ENCODE data around the gene GPSM3.

GPSM3 gene

DNA sequence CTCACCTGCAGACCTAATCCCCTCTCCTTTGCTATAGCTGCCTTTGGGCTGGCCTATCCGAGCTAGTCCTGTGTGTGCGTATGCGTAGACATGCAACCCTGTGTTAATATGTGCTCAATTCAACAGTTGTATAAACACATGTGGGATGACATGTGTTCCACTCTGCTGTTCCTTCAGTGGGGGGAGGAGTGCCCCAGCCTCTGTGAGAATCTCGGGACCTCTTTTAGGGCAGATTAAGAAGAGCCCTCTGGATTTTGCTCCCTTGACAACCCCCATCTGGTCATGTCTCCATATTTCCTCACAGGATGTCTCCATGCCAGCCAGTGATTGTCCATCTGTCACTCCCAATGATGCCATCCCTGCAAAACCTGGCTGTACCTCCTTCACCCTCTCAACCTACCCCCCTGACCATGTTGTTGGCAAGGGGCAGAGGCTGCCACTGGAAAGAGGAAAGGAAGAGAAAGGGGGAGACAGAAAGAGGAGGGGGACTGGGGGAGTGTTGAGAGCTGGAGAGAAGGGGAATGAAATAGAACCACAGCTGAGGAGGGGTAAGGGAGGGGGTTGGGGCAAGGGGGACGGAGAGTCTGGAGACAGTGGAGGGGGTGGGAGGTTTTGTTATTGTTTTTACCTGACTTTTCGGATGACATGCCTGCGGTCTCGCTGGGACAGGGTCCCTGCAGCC, 41.1 kb downstream of the GPSM3 start:
- no peak overlapping the region for H2BK5ac ChIP-seq (ENCODE audit: low read length)
- DNase-seq, result no peak

DNA sequence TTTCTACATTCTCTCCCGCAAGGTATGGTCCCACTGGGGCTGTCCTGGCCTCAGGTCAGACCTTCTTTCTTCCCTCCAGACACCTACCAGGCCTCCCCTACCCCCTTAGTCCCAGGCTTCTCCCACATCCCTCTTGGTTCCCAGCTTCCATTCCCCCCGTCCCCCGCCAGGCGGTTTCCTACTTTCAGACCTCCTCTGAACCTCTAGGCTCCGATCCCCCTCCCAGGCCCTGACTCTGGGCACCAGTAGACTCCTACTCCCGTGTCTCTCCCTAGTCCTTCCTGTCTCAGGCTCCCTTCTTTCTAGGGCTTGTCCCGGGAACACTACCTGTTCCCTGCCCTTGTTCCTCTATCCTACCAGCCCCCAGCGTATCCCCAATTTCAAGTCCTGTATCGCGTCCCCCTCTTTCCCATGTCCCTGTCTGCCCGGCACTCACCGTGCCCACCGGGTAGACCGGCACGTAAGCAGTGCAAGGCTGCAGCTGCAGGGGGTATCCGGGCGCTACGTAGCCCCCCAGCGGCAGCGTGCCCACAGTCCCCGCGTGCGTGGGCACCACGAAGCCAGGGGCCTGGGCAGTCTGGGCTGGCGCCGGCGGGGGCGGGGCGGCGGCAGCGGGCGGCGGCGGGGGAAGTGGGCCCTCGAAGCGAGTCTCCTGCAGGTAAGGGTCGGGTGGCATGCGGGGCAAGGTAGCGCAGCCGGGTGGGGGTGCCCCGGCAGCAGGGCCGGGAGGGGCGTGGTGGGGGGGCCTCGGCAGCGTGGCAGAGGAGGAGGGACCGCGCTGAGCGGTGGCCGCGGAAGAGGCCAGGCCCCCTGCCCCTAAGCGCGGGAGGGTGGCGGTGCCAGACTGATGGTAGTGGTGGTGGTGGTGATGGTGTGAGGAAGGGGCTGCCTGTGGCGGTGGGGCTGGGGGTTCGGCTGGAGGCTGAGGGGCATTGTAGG, 42.2 kb downstream of the GPSM3 start:
- Histone ChIP-seq H2AK5ac (ENCODE audit: low read length) (no peak overlapping the region), H3K9ac (ENCODE audit: low read length) (peak overlapping the region; percentile 74), H4K5ac (ENCODE audit: low read length) (no peak overlapping the region), H3K4me2 (ENCODE audit: low read length) (peak overlapping the region; percentile 82), H3K4ac (ENCODE audit: low read depth, low read length) (no peak overlapping the region), H4K8ac (ENCODE audit: low read depth, low read length) (no peak overlapping the region), H3K23ac (ENCODE audit: low read length) (no peak overlapping the region), H2BK5ac (ENCODE audit: low read length) (peak overlapping the region; percentile 6), H3K79me1 (ENCODE audit: low read length) (peaks cover 6% of the 10 kb centered on the region), H3K4me3 (ENCODE audit: low read length) (peak overlapping the region; percentile 19), H3K4me1 (ENCODE audit: control insufficient read depth, low read depth, low read length) (peaks cover 24% of the 10 kb centered on the region), H3K56ac (ENCODE audit: low read length) (peak overlapping the region; percentile 86), H2BK15ac (replicated peaks; ENCODE audit: low read depth) (no peak overlapping the region), H3K27me3 (ENCODE audit: insufficient read depth, low read length, poor library complexity) (no peaks in the 10 kb centered on the region), H3K18ac (ENCODE audit: low read length) (peak overlapping the region; percentile 19), H3K36me3 (ENCODE audit: control insufficient read depth, insufficient read depth, low read length) (no peaks in the 10 kb centered on the region), H3K27ac (ENCODE audit: low read depth, low read length) (no peak overlapping the region), H2BK120ac (ENCODE audit: low read depth, low read length) (no peak overlapping the region), H3K79me2 (ENCODE audit: control insufficient read depth, insufficient read depth, low read length) (no peaks in the 10 kb centered on the region)
- peak; percentile 71 for DNase-seq
- no CpG with 5 or more reads among the region's 55 CpGs for WGBS (ENCODE audit: extremely low coverage, insufficient coverage, low lambda C conversion rate)

More for the DNA sequence above, 41.1 kb downstream of the GPSM3 start:
- Histone ChIP-seq H3K9ac (ENCODE audit: low read length) (no peak overlapping the region), H3K4me3 (ENCODE audit: low read length) (no peak overlapping the region), H3K4ac (ENCODE audit: low read depth, low read length) (no peak overlapping the region), H3K18ac (ENCODE audit: low read length) (no peak overlapping the region), H3K27ac (ENCODE audit: low read depth, low read length) (no peak overlapping the region), H2BK15ac (replicated peaks; ENCODE audit: low read depth) (no peak overlapping the region), H3K36me3 (ENCODE audit: control insufficient read depth, insufficient read depth, low read length) (no peaks in the 10 kb centered on the region), H3K4me2 (ENCODE audit: low read length) (no peak overlapping the region), H2AK5ac (ENCODE audit: low read length) (no peak overlapping the region), H3K27me3 (ENCODE audit: insufficient read depth, low read length, poor library complexity) (no peaks in the 10 kb centered on the region), H4K5ac (ENCODE audit: low read length) (no peak overlapping the region), H2BK120ac (ENCODE audit: low read depth, low read length) (no peak overlapping the region), H3K4me1 (ENCODE audit: control insufficient read depth, low read depth, low read length) (peaks cover 19% of the 10 kb centered on the region), H4K8ac (ENCODE audit: low read depth, low read length) (no peak overlapping the region), H3K79me1 (ENCODE audit: low read length) (peaks cover 8% of the 10 kb centered on the region), H3K79me2 (ENCODE audit: control insufficient read depth, insufficient read depth, low read length) (no peaks in the 10 kb centered on the region), H3K56ac (ENCODE audit: low read length) (peak overlapping the region; percentile 11), H3K23ac (ENCODE audit: low read length) (no peak overlapping the region)
- WGBS (ENCODE audit: extremely low coverage, insufficient coverage, low lambda C conversion rate), result no CpG with 5 or more reads among the region's 8 CpGs

GRCh38 chr6:32149092-32149755, 43.2 kb downstream of the GPSM3 start:
- H2BK120ac ChIP-seq (ENCODE audit: low read depth, low read length), result no peak overlapping the region
- no peaks in the 10 kb centered on the region for H3K79me2 ChIP-seq (ENCODE audit: control insufficient read depth, insufficient read depth, low read length)
- no peaks in the 10 kb centered on the region for H3K36me3 ChIP-seq (ENCODE audit: control insufficient read depth, insufficient read depth, low read length)
- H3K27ac ChIP-seq (ENCODE audit: low read depth, low read length), result no peak overlapping the region
- no peak overlapping the region for H2AK5ac ChIP-seq (ENCODE audit: low read length)
- H3K4ac ChIP-seq (ENCODE audit: low read depth, low read length), result no peak overlapping the region
- no peak overlapping the region for H3K18ac ChIP-seq (ENCODE audit: low read length)
- no peak overlapping the region for H4K8ac ChIP-seq (ENCODE audit: low read depth, low read length)
- H3K9ac ChIP-seq (ENCODE audit: low read length), result no peak overlapping the region
- H3K56ac ChIP-seq (ENCODE audit: low read length), result no peak overlapping the region
- H3K4me3 ChIP-seq (ENCODE audit: low read length), result no peak overlapping the region
- H4K5ac ChIP-seq (ENCODE audit: low read length), result no peak overlapping the region
- H3K79me1 ChIP-seq (ENCODE audit: low read length), result peaks cover under 1% of the 10 kb centered on the region
- no peaks in the 10 kb centered on the region for H3K27me3 ChIP-seq (ENCODE audit: insufficient read depth, low read length, poor library complexity)
- WGBS (ENCODE audit: extremely low coverage, insufficient coverage, low lambda C conversion rate), result no CpG with 5 or more reads among the region's 47 CpGs
- DNase-seq, result no peak
- no peak overlapping the region for H2BK15ac ChIP-seq (replicated peaks; ENCODE audit: low read depth)
- peaks cover 21% of the 10 kb centered on the region for H3K4me1 ChIP-seq (ENCODE audit: control insufficient read depth, low read depth, low read length)
- H3K4me2 ChIP-seq (ENCODE audit: low read length), result no peak overlapping the region
- H3K23ac ChIP-seq (ENCODE audit: low read length), result no peak overlapping the region
- H2BK5ac ChIP-seq (ENCODE audit: low read length), result no peak overlapping the region

- Histone ChIP-seq H3K56ac (ENCODE audit: low read length) (no peak overlapping the region), H3K4ac (ENCODE audit: low read depth, low read length) (no peak overlapping the region), H3K79me2 (ENCODE audit: control insufficient read depth, insufficient read depth, low read length) (no peaks in the 10 kb centered on the region), H3K18ac (ENCODE audit: low read length) (no peak overlapping the region), H4K8ac (ENCODE audit: low read depth, low read length) (no peak overlapping the region), H2BK15ac (replicated peaks; ENCODE audit: low read depth) (no peak overlapping the region), H2AK5ac (ENCODE audit: low read length) (no peak overlapping the region), H3K4me3 (ENCODE audit: low read length) (no peak overlapping the region), H2BK5ac (ENCODE audit: low read length) (no peak overlapping the region), H3K4me2 (ENCODE audit: low read length) (no peak overlapping the region), H3K79me1 (ENCODE audit: low read length) (no peaks in the 10 kb centered on the region), H3K4me1 (ENCODE audit: control insufficient read depth, low read depth, low read length) (peaks cover 21% of the 10 kb centered on the region), H3K23ac (ENCODE audit: low read length) (no peak overlapping the region), H2BK120ac (ENCODE audit: low read depth, low read length) (no peak overlapping the region), H3K36me3 (ENCODE audit: control insufficient read depth, insufficient read depth, low read length) (no peaks in the 10 kb centered on the region), H3K9ac (ENCODE audit: low read length) (no peak overlapping the region), H3K27ac (ENCODE audit: low read depth, low read length) (no peak overlapping the region), H4K5ac (ENCODE audit: low read length) (no peak overlapping the region), H3K27me3 (ENCODE audit: insufficient read depth, low read length, poor library complexity) (no peaks in the 10 kb centered on the region)
- WGBS (ENCODE audit: extremely low coverage, insufficient coverage, low lambda C conversion rate), result no CpG with 5 or more reads among the region's 39 CpGs
- DNase-seq, result peak; percentile 56
Observed at GRCh38 chr6:32148289-32149091, 44.0 kb downstream of the GPSM3 start.

GRCh38 chr6:32147401-32148132, 44.9 kb downstream of the GPSM3 start:
- no peak for DNase-seq
- no peak overlapping the region for H2AK5ac ChIP-seq (ENCODE audit: low read length)
- no peak overlapping the region for H3K9ac ChIP-seq (ENCODE audit: low read length)
- no peak overlapping the region for H3K23ac ChIP-seq (ENCODE audit: low read length)
- no peaks in the 10 kb centered on the region for H3K79me2 ChIP-seq (ENCODE audit: control insufficient read depth, insufficient read depth, low read length)
- no peaks in the 10 kb centered on the region for H3K36me3 ChIP-seq (ENCODE audit: control insufficient read depth, insufficient read depth, low read length)
- H3K79me1 ChIP-seq (ENCODE audit: low read length), result no peaks in the 10 kb centered on the region
- H3K27ac ChIP-seq (ENCODE audit: low read depth, low read length), result no peak overlapping the region
- H3K4me1 ChIP-seq (ENCODE audit: control insufficient read depth, low read depth, low read length), result peaks cover 18% of the 10 kb centered on the region
- no CpG with 5 or more reads among the region's 4 CpGs for WGBS (ENCODE audit: extremely low coverage, insufficient coverage, low lambda C conversion rate)
- no peak overlapping the region for H3K4ac ChIP-seq (ENCODE audit: low read depth, low read length)
- no peak overlapping the region for H4K8ac ChIP-seq (ENCODE audit: low read depth, low read length)
- no peak overlapping the region for H3K18ac ChIP-seq (ENCODE audit: low read length)
- H3K27me3 ChIP-seq (ENCODE audit: insufficient read depth, low read length, poor library complexity), result no peaks in the 10 kb centered on the region
- H3K4me3 ChIP-seq (ENCODE audit: low read length), result no peak overlapping the region
- H2BK120ac ChIP-seq (ENCODE audit: low read depth, low read length), result no peak overlapping the region
- H3K56ac ChIP-seq (ENCODE audit: low read length), result no peak overlapping the region
- H2BK5ac ChIP-seq (ENCODE audit: low read length), result no peak overlapping the region
- no peak overlapping the region for H3K4me2 ChIP-seq (ENCODE audit: low read length)
- no peak overlapping the region for H2BK15ac ChIP-seq (replicated peaks; ENCODE audit: low read depth)
- no peak overlapping the region for H4K5ac ChIP-seq (ENCODE audit: low read length)

Measured in mesendoderm (in vitro differentiated cells).